SIG-M5 (cell line): ENCODE results near the gene CDC42EP3.

Source experiments
- DNase-seq: peaks from one replicate; lab custom pipeline; 2025; lab: John Stamatoyannopoulos, UW

The CDC42EP3 gene, protein sequence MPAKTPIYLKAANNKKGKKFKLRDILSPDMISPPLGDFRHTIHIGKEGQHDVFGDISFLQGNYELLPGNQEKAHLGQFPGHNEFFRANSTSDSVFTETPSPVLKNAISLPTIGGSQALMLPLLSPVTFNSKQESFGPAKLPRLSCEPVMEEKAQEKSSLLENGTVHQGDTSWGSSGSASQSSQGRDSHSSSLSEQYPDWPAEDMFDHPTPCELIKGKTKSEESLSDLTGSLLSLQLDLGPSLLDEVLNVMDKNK

GRCh38 chr2:37671009-37671815 is at the start of gene CDC42EP3:
Gene CDC42EP3, minus strand, starts transcription at chr2:37671642. Its CDS starts 25,055 bp downstream, at chr2:37646587.
- DNase-seq = no peak

- DNase-seq = no peak
Measured at GRCh38 chr2:37721201-37721560, 49.7 kb upstream of the CDC42EP3 start.

DNA sequence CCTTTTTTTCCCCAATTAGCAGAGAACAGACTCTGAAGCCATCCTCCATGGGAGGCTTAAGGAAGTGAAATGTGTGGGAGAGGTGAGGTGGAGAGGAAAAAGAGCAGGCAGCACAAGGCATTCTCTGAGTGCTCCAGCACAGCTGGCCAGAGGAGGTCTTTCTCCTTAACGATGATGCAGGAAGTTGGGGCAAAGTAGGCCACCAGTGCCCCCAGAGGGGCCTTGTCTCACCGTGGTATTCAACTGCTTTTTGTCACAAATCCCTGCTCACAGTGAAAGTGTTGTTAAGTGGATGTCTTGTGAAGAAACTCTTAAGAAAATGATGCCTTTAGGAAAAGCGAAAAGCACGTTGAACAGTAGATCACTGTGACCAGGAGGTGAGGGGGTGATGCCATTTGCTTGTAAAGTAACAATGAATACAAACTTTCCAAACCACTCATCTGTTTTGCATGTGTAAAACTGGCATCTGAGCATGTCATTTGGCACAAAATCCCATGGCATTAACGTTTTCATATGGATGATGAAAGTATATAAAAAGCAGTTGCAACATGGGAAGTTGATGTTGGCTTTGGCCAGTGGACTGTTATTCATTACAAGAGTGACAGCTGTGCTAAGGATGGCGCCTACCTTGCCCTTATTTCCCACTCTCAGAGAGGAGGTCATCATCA is 49.2 kb upstream of the CDC42EP3 start:
- DNase-seq = no peak

DNA sequence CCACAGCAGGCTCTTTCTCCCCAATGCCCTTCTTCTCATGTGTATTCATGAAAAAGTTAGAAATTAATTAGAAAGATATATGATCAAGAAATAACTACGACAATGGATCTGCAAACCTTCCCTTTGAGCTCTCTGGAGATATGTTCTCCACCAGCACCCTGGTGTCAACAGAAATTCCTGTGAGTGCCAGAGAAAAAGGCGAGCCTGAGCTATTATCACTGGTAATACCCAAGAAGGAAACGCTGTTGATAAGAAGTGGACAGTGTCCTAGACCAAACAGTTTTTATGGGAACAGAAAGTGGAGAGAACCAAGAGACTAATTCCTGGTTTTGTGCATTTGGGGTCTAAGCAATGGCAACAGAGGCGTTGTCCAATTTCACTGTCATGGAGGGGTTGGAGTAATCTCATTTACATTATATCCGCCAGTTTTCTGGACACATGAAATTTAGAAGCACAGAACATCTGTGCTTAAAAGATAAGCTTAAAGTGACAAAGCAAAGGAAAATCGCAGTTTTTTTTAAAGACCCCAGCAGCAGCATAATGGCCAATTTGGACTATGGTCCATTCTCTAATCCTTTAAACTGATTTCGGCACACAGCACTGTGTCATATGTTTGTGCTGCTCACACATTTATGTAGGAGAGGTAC is 47.2 kb upstream of the CDC42EP3 start:
- DNase-seq = no peak

GRCh38 chr2:37713258-37713700 is 41.8 kb upstream of the CDC42EP3 start:
- DNase-seq = peak; percentile 35

DNA sequence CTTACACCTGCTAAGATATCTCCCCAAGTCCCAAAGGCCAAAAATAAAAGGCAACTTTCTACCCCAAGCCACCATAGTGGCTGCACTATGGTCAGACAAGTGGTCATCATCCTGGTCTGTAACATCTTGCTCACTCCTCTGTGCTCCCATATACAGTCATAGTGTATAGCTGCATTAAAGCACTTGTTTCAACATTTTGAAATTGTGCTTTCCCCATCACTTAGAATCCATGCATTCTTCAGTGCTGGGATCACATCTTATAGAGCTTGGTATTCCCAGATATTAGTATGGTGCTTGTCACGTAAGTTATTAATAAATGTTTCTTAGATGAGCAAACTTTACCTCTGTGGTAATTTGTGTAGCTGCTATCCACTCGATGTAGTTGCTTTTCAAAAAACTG is 40.4 kb upstream of the CDC42EP3 start:
- DNase-seq = no peak

DNA sequence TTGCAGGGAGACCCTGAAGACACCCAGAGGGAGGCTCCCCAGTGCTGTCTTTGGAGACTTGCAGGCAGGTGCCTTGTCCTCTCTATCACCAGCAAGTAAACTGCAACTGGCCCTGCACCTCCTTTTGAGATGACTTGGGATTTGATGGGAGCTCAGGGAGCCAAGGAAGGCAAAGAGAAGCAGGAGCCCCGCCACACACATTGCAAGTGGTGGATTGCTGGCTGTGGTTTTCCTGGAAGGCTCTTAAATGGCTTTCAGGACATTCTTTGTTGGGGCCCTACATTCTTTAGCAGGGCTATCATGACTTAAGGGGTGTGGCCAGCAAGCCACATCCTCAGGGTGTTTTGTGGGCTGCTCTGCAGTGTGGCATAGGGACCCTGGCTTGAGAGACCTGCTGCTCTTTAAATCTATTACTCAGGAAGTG is 39.9 kb upstream of the CDC42EP3 start:
- DNase-seq = peak; percentile 85

- no peak for DNase-seq
Measured at GRCh38 chr2:37709111-37709510, 37.7 kb upstream of the CDC42EP3 start.

DNA sequence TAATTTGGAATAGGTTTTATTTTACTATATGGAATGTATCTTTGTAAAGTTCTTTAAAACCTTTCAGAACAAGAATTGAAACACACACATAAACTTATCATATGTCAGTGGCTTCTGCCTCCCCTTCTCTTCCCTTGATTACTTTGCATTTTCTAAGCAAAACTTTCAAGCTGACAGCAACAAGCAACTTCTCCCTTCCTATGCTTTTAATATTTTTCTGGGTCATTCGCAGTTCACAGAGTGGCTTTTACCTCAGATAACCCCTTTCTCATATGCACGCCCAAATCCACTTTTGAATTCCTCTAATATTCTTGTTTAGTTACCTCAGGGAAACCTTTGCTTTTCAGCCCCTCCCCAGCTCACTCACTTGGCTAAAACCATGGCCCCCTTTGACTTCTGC is 36.7 kb upstream of the CDC42EP3 start:
- no peak for DNase-seq

- no peak for DNase-seq
Measured at GRCh38 chr2:37707393-37707792, 36.0 kb upstream of the CDC42EP3 start.

DNA sequence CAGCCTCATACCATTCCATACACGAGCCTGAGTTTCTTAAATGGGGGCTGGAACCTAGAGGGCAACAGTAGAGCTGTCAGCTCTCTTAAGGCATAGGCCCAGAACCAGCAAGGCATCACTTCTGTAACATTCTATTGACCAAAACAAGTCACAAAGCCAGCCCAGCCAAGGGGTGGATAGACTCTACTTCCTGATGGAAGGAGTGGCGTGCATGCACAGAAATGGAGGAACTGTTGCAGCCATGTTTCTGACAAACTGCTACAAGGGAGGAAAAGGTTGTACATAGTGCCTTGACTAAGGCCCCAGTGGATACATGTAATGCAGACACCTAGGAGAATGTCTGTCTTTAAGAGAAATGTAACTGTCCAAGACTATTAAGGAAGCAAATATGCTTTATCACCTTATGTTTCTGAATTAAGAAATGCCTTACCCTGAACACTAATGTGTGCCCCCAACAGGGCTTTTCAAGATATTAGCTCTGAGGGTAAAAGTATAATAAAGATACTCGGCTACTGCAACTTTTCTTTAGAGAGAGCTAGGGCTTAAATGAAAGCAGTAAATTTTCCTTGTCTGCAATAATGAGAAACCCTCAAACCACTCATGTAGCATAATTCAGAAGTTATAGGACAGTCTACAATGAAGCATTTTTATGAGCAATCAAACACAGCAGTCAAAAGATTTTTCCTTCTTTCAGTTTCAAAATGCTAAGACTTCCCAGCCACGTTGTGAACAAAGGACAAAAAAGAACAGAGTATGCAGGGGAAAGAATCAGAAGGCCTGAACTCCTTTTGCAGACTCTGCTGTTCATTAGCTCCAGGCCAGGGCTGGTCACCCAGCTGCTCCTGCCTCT is 35.1 kb upstream of the CDC42EP3 start:
- DNase-seq = no peak

GRCh38 chr2:37705191-37705590 is 33.7 kb upstream of the CDC42EP3 start:
- no peak for DNase-seq

GRCh38 chr2:37698931-37699481 is 27.6 kb upstream of the CDC42EP3 start:
- no peak for DNase-seq

- DNase-seq = no peak
Measured at GRCh38 chr2:37695336-37695735, 23.9 kb upstream of the CDC42EP3 start.

GRCh38 chr2:37692711-37693110 is 21.3 kb upstream of the CDC42EP3 start:
- DNase-seq = no peak

DNA sequence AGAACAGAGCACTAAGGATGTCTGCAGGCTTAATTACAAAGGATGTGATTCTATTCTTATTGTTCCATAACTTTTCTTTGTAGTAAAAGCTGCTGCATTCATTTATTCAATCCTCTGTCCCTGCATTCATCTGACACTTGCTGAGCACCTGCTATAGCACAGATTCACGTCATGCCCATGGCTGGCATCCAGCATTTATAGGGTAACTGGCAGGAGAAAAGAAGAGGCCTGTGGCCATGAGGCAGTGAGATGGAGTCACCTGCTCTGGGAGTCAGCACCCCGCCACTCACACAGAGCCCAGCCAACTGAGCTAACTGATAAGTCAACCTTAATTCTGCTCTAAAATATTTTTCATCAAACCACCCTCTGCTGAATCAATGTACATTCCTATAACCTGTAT is 18.3 kb upstream of the CDC42EP3 start:
- DNase-seq = no peak

DNA sequence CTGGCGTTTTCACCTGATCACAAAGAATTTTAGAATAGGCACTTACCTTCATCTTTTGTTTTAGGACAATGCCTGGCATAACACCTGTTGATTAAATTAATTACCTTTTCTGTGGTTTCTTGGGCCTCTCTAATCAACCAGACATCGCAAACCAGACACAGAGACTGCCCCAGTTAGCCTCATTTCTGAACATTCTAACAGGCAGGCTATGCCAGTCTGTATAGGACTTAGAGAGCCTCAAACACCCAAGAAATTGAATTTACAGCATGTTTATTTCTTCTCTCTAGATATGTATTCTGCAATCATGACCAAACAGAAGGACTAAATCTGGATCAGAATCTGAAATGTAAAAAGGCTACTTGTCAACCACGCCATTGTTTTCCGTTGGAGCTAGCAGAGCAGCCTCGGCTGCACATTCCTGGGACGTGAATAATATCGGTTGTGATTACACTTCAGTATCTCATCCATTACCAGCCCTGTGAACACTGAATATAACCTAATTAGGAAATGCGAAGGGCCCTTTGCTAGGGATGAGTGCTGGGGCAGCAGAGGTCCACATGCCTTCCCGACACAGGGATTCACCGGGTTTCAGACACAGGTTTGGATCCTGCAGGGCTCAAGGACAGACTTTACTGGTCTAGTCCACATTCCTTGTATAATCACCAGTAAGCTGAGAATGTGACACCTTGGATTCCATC is 17.5 kb upstream of the CDC42EP3 start:
- DNase-seq = no peak

GRCh38 chr2:37686792-37687526 is 15.5 kb upstream of the CDC42EP3 start:
- DNase-seq = no peak

DNA sequence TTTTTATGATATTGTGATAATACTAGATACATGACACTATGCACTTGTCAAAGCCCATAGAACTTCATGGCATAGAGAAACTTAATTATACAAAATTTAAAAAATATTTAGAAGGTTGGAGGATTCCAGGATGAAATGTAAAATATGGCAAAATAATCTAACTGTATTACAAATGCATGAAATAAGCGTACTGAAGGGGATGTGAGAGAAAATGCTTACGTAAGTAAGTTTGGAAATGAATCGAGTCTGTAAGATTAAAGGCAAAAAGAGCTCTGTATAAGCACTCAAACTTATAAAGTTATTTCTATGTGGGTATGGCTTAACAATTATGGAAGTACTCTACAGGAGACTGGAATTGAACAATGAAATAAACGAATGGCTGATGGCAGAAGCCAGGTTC is 13.4 kb upstream of the CDC42EP3 start:
- no peak for DNase-seq
